Hepatocyte (in vitro differentiated cells): ENCODE data around the gene TNFRSF21. TPM values are rescaled to one million over a fixed set of nuclear protein-coding genes. Genes with fewer than 3 reads are reported as not detected.

Experiments used
- DNase-seq: peaks from one replicate; pipeline ENCODE4 v3.0.0-alpha.2; 2016; ENCODE audit warnings: low spot score
- H2AFZ ChIP-seq: fragments of 200-600 bp; sonication (generic); 2 replicates; pipeline ENCODE4 v1.6.0; 2016; ENCODE audit warnings: antibody characterized with exemption, mild to moderate bottlenecking
- H3K27ac ChIP-seq: fragments of 200-600 bp; sonication (generic); 2 replicates; pipeline ENCODE4 v1.5.1; 2016; ENCODE audit warnings: mild to moderate bottlenecking
- H3K27me3 ChIP-seq: fragments of 200-600 bp; sonication (generic); 2 replicates; pipeline ENCODE4 v1.6.1; 2016
- H3K36me3 ChIP-seq: fragments of 200-600 bp; sonication (generic); replicated peaks from 2 replicates; pipeline ENCODE4 v1.5.1; 2016; ENCODE audit warnings: low read depth; ENCODE audit not compliant: insufficient read depth
- H3K4me1 ChIP-seq: fragments of 200-600 bp; sonication (generic); 2 replicates; pipeline ENCODE4 v1.5.1; 2016; ENCODE audit warnings: mild to moderate bottlenecking, moderate library complexity; ENCODE audit not compliant: insufficient read depth
- H3K4me2 ChIP-seq: fragments of 200-600 bp; sonication (generic); 2 replicates; pipeline ENCODE4 v1.6.0; 2016
- H3K4me3 ChIP-seq: fragments of 200-600 bp; sonication (generic); 2 replicates; pipeline ENCODE4 v1.5.1; 2016; ENCODE audit warnings: mild to moderate bottlenecking
- H3K79me2 ChIP-seq: fragments of 200-600 bp; sonication (generic); 2 replicates; pipeline ENCODE4 v1.6.0; 2017; ENCODE audit warnings: mild to moderate bottlenecking
- H3K9me2 ChIP-seq: fragments of 200-600 bp; sonication (generic); replicated peaks from 2 replicates; pipeline ENCODE4 v1.6.0; 2017; ENCODE audit warnings: mild to moderate bottlenecking; ENCODE audit not compliant: insufficient read depth
- H3K9me3 ChIP-seq: fragments of 200-600 bp; sonication (generic); 2 replicates; pipeline ENCODE4 v1.5.1; 2016; ENCODE audit warnings: low read depth, mild to moderate bottlenecking
- H4K20me1 ChIP-seq: fragments of 200-600 bp; sonication (generic); 2 replicates; pipeline ENCODE4 v1.6.0; 2016; ENCODE audit warnings: mild to moderate bottlenecking; ENCODE audit not compliant: insufficient read depth, poor library complexity, severe bottlenecking
- EZH2 ChIP-seq: fragments of 200-600 bp; sonication (generic); IDR thresholded peaks from 2 replicates; pipeline ENCODE4 v1.6.1; 2016; ENCODE audit warnings: antibody characterized with exemption, mild to moderate bottlenecking, borderline replicate concordance
- EZH2phosphoT487 ChIP-seq: fragments of 200-600 bp; sonication (generic); IDR thresholded peaks from one replicate; pipeline ENCODE4 v1.6.1; 2018; ENCODE audit warnings: antibody characterized with exemption, mild to moderate bottlenecking, low read depth, moderate library complexity; ENCODE audit not compliant: unreplicated experiment, severe bottlenecking
- WGBS: methylation state at CpG from one replicate; pipeline ENCODE4 v1.1.6; 2016; ENCODE audit warnings: low lambda C conversion rate; ENCODE audit errors: missing lambda C conversion rate; 5-methylcytosine and 5-hydroxymethylcytosine counted together
- polyA plus RNA-seq: library from polyadenylated mRNA; unstranded; fragments of >200 nt; fragmentation: Nextera tagmentation; extraction: Ambion mirVana; gene quantifications from 2 replicates; pipeline ENCODE4 v1.2.1, GENCODE V29; 2016
- total RNA-seq: library from RNA; depleted of rRNA; stranded (reverse); fragments of >200 nt; gene quantifications from 2 replicates; pipeline ENCODE4 v1.2.3, GENCODE V29; 2014
- TF ChIP-seq, protein P1 (sequence below): fragments of 200-600 bp; sonication (generic); IDR thresholded peaks from 2 replicates; pipeline ENCODE4 v1.5.1; 2016; ENCODE audit warnings: antibody characterized with exemption, mild to moderate bottlenecking; ENCODE audit not compliant: poor library complexity

The TNFRSF21 gene
- total and polyA plus RNA-seq, 2 experiments from 2014 or later = 52.1 to 104 TPM

- no peak for DNase-seq
- Histone ChIP-seq H3K4me2 (no peak overlapping the region), H2AFZ (no peak overlapping the region), H3K27me3 (no peaks in the 10 kb centered on the region), H3K9me3 (no peaks in the 10 kb centered on the region), H3K9me2 (no peaks in the 10 kb centered on the region), H3K4me1 (no peaks in the 10 kb centered on the region), H3K4me3 (no peak overlapping the region), H3K79me2 (no peaks in the 10 kb centered on the region), H3K27ac (no peak overlapping the region), H3K36me3 (no peaks in the 10 kb centered on the region), H4K20me1 (no peaks in the 10 kb centered on the region)
- WGBS = 61% methylated on average over 8 of the region's 8 CpGs
- TF ChIP-seq EZH2 (no peak), EZH2phosphoT487 (no peak)
- TF ChIP-seq, protein P1, sequence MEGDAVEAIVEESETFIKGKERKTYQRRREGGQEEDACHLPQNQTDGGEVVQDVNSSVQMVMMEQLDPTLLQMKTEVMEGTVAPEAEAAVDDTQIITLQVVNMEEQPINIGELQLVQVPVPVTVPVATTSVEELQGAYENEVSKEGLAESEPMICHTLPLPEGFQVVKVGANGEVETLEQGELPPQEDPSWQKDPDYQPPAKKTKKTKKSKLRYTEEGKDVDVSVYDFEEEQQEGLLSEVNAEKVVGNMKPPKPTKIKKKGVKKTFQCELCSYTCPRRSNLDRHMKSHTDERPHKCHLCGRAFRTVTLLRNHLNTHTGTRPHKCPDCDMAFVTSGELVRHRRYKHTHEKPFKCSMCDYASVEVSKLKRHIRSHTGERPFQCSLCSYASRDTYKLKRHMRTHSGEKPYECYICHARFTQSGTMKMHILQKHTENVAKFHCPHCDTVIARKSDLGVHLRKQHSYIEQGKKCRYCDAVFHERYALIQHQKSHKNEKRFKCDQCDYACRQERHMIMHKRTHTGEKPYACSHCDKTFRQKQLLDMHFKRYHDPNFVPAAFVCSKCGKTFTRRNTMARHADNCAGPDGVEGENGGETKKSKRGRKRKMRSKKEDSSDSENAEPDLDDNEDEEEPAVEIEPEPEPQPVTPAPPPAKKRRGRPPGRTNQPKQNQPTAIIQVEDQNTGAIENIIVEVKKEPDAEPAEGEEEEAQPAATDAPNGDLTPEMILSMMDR = no peak
Measured at GRCh38 chr6:47342824-47343223, 33.1 kb upstream of the TNFRSF21 start.

DNA sequence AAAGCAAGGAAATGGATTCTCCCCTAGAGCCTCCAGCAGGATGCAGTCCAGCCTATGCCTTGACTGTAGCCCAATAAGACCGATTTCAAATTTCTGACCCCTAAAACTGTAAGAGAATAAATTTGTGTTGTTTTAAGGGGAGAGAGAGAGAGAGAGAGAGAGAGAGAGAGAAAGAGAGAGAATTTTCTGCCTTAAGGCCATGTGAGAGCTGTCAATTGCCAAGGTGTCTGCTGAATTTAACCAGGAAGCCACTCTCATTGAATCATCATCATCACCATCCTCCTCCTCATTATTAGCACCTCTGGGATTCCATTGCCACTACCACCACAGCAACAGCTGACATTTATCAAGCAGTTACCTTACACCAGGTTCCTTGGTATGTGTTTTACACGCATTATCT, 27.8 kb upstream of the TNFRSF21 start:
- H3K9me3 ChIP-seq = no peaks in the 10 kb centered on the region
- no peak for DNase-seq
- no peaks in the 10 kb centered on the region for H3K9me2 ChIP-seq
- no peaks in the 10 kb centered on the region for H4K20me1 ChIP-seq
- H3K27ac ChIP-seq = no peak overlapping the region
- no peaks in the 10 kb centered on the region for H3K4me1 ChIP-seq
- no peaks in the 10 kb centered on the region for H3K79me2 ChIP-seq
- H2AFZ ChIP-seq = no peak overlapping the region
- no peaks in the 10 kb centered on the region for H3K27me3 ChIP-seq
- no peaks in the 10 kb centered on the region for H3K36me3 ChIP-seq
- H3K4me3 ChIP-seq = no peak overlapping the region
- WGBS = 90% methylated on average over 2 of the region's 2 CpGs
- TF ChIP-seq, protein P1 = no peak
- TF ChIP-seq EZH2 = no peak
- no peak for TF ChIP-seq EZH2phosphoT487
- no peak overlapping the region for H3K4me2 ChIP-seq

DNA sequence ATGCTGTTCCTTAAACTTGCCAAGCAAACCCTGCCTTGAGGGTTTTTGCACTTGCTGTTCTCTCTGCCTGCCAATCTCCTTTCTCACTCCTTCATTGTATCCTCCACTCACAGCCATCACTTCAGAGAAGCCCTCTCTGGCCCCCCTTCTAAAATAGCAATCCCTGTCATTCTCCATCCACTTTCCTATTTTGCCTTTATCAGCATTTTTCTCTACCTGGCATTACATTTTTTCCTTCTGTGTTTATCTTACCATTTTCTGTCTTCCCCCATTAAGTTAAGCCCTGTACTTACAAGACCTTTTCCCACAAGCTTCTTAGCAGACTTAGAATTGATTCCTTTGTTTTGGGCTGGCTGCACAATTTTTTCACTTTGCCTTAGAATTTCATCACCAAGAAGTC, 26.6 kb upstream of the TNFRSF21 start:
- Histone ChIP-seq H4K20me1 (no peaks in the 10 kb centered on the region), H3K9me3 (no peaks in the 10 kb centered on the region), H3K27ac (no peak overlapping the region), H3K4me1 (no peaks in the 10 kb centered on the region), H2AFZ (no peak overlapping the region), H3K4me2 (no peak overlapping the region), H3K36me3 (no peaks in the 10 kb centered on the region), H3K79me2 (no peaks in the 10 kb centered on the region), H3K27me3 (no peaks in the 10 kb centered on the region), H3K4me3 (no peak overlapping the region), H3K9me2 (no peaks in the 10 kb centered on the region)
- DNase-seq = no peak
- TF ChIP-seq EZH2 = no peak
- TF ChIP-seq, protein P1 = no peak

GRCh38 chr6:47335466-47335865, 25.8 kb upstream of the TNFRSF21 start:
- Histone ChIP-seq H3K27ac (no peak overlapping the region), H2AFZ (no peak overlapping the region), H3K9me3 (no peaks in the 10 kb centered on the region), H3K4me1 (no peaks in the 10 kb centered on the region), H3K4me2 (no peak overlapping the region), H3K79me2 (no peaks in the 10 kb centered on the region), H3K4me3 (no peak overlapping the region), H4K20me1 (no peaks in the 10 kb centered on the region), H3K27me3 (no peaks in the 10 kb centered on the region), H3K9me2 (no peaks in the 10 kb centered on the region), H3K36me3 (no peaks in the 10 kb centered on the region)
- no peak for DNase-seq
- WGBS = 90% methylated on average over 6 of the region's 6 CpGs
- TF ChIP-seq EZH2phosphoT487 (no peak), EZH2 (no peak)
- TF ChIP-seq, protein P1 = no peak
